T-helper 2 cell treated with Interferon-gamma antibody and Interleukin-4, amounts not matched to agents 5 μg/mL and 100 μg/mL, for 36 hours (primary cell): ENCODE results near the gene LCN15.
"Not testable (repeated sequence)": the region's sequence is repeated elsewhere in the genome, so short reads cannot be mapped to it uniquely, and the experiment has no call there.

ENCODE experiments used
- DNase-seq: peaks from one replicate; pipeline ENCODE4 v3.0.0; 2021; ENCODE audit warnings: low spot score
- H3K27ac Mint-ChIP-seq: one replicate; pipeline ENCODE4 v1.8.0; 2021; ENCODE audit warnings: mild to moderate bottlenecking, mixed read lengths
- H3K27me3 Mint-ChIP-seq: one replicate; pipeline ENCODE4 v1.8.0; 2021; ENCODE audit warnings: low read depth, mixed read lengths
- H3K36me3 Mint-ChIP-seq: one replicate; pipeline ENCODE4 v1.8.0; 2021; ENCODE audit warnings: low read depth, mixed read lengths
- H3K4me1 Mint-ChIP-seq: one replicate; pipeline ENCODE4 v1.8.0; 2021; ENCODE audit warnings: low read depth, mixed read lengths
- H3K4me3 Mint-ChIP-seq: one replicate; pipeline ENCODE4 v1.8.0; 2022; ENCODE audit warnings: mild to moderate bottlenecking, moderate library complexity, mixed read lengths
- H3K9me3 Mint-ChIP-seq: one replicate; pipeline ENCODE4 v1.8.0; 2021; ENCODE audit warnings: mixed read lengths

Gene LCN15

GRCh38 chr9:136764301-136764891 is at the start of gene LCN15:
LCN15 (minus strand) TSS chr9:136764518; CDS start chr9:136764488, 30 bp downstream.
- peaks cover 4% of the 10 kb centered on the region for H3K4me1 Mint-ChIP-seq
- DNase-seq = no peak
- no peak within 1 kb of the TSS for H3K4me3 Mint-ChIP-seq
- peaks cover 4% of the 10 kb centered on the region for H3K27me3 Mint-ChIP-seq
- no peak within 1 kb of the TSS for H3K27ac Mint-ChIP-seq
- no peaks in the 10 kb centered on the region for H3K36me3 Mint-ChIP-seq
- H3K9me3 Mint-ChIP-seq = no peaks in the 10 kb centered on the region

GRCh38 chr9:136808806-136809158 is 44.5 kb upstream of the LCN15 start:
- H3K36me3 Mint-ChIP-seq = peaks cover 30% of the 10 kb centered on the region
- H3K9me3 Mint-ChIP-seq = no peaks in the 10 kb centered on the region
- H3K4me1 Mint-ChIP-seq = peaks cover 36% of the 10 kb centered on the region
- H3K27ac Mint-ChIP-seq = peak overlapping the region; percentile 26
- no peaks in the 10 kb centered on the region for H3K27me3 Mint-ChIP-seq
- no peak for DNase-seq
- H3K4me3 Mint-ChIP-seq = peak overlapping the region; percentile 82

GRCh38 chr9:136808075-136808805 is 43.9 kb upstream of the LCN15 start:
- DNase-seq = peak; percentile 42
- Mint-ChIP-seq H3K4me1 (peaks cover 30% of the 10 kb centered on the region), H3K27me3 (no peaks in the 10 kb centered on the region), H3K36me3 (peaks cover 25% of the 10 kb centered on the region), H3K4me3 (peak overlapping the region; percentile 82), H3K9me3 (no peaks in the 10 kb centered on the region), H3K27ac (peak overlapping the region; percentile 63)

GRCh38 chr9:136807281-136808074 is 43.2 kb upstream of the LCN15 start, which contains the start of gene RABL6:
RABL6 (plus strand) TSS chr9:136807948; CDS start chr9:136808197, 249 bp downstream.
- H3K27me3 Mint-ChIP-seq = no peaks in the 10 kb centered on the region
- DNase-seq = peak; percentile 88
- H3K36me3 Mint-ChIP-seq = peaks cover 18% of the 10 kb centered on the region
- peak within 1 kb of the TSS; percentile 88 for H3K4me3 Mint-ChIP-seq
- H3K4me1 Mint-ChIP-seq = peaks cover 23% of the 10 kb centered on the region
- H3K27ac Mint-ChIP-seq = peak within 1 kb of the TSS; percentile 90
- H3K9me3 Mint-ChIP-seq = no peaks in the 10 kb centered on the region

- no peaks in the 10 kb centered on the region for H3K9me3 Mint-ChIP-seq
- H3K4me1 Mint-ChIP-seq = peaks cover 20% of the 10 kb centered on the region
- H3K4me3 Mint-ChIP-seq = peak overlapping the region; percentile 88
These were observed 42.4 kb upstream of the LCN15 start for GRCh38 chr9:136806631-136807201.

GRCh38 chr9:136806067-136806466 is 41.7 kb upstream of the LCN15 start:
- Mint-ChIP-seq H3K27ac (no peak overlapping the region), H3K4me1 (peaks cover 23% of the 10 kb centered on the region), H3K4me3 (peak overlapping the region; percentile 88), H3K27me3 (peaks cover 3% of the 10 kb centered on the region), H3K36me3 (peaks cover 18% of the 10 kb centered on the region), H3K9me3 (no peaks in the 10 kb centered on the region)
- DNase-seq = no peak

More at GRCh38 chr9:136806631-136807201, 42.4 kb upstream of the LCN15 start:
- Mint-ChIP-seq H3K27me3 (no peaks in the 10 kb centered on the region), H3K36me3 (peaks cover 18% of the 10 kb centered on the region), H3K27ac (peak overlapping the region; percentile 76)
- no peak for DNase-seq

- peaks cover 15% of the 10 kb centered on the region for H3K36me3 Mint-ChIP-seq
- DNase-seq = no peak
- no peak overlapping the region for H3K27ac Mint-ChIP-seq
- no peaks in the 10 kb centered on the region for H3K9me3 Mint-ChIP-seq
- peaks cover 26% of the 10 kb centered on the region for H3K4me1 Mint-ChIP-seq
- H3K4me3 Mint-ChIP-seq = peak overlapping the region; percentile 34
- H3K27me3 Mint-ChIP-seq = peaks cover 8% of the 10 kb centered on the region
These were observed 41.0 kb upstream of the LCN15 start for GRCh38 chr9:136805207-136805740.

GRCh38 chr9:136804509-136805206 is 40.3 kb upstream of the LCN15 start:
- Mint-ChIP-seq H3K27me3 (peaks cover 10% of the 10 kb centered on the region), H3K36me3 (peaks cover 9% of the 10 kb centered on the region), H3K4me1 (peaks cover 23% of the 10 kb centered on the region), H3K27ac (no peak overlapping the region), H3K4me3 (no peak overlapping the region), H3K9me3 (no peaks in the 10 kb centered on the region)
- DNase-seq = no peak

- Mint-ChIP-seq H3K9me3 (no peaks in the 10 kb centered on the region), H3K4me3 (no peak overlapping the region)
These were observed 39.5 kb upstream of the LCN15 start for GRCh38 chr9:136803551-136804508.

GRCh38 chr9:136803009-136803550 is 38.8 kb upstream of the LCN15 start:
- H3K27me3 Mint-ChIP-seq = peaks cover 13% of the 10 kb centered on the region
- DNase-seq, H3K36me3 Mint-ChIP-seq, H3K4me3 Mint-ChIP-seq, H3K9me3 Mint-ChIP-seq, H3K27ac Mint-ChIP-seq: not testable (repeated sequence)
- H3K4me1 Mint-ChIP-seq = peaks cover 14% of the 10 kb centered on the region

More at GRCh38 chr9:136803551-136804508, 39.5 kb upstream of the LCN15 start:
- H3K4me1 Mint-ChIP-seq = peaks cover 16% of the 10 kb centered on the region
- peaks cover 10% of the 10 kb centered on the region for H3K27me3 Mint-ChIP-seq
- peaks cover 3% of the 10 kb centered on the region for H3K36me3 Mint-ChIP-seq
- DNase-seq = no peak
- H3K27ac Mint-ChIP-seq = peak overlapping the region; percentile 14

GRCh38 chr9:136802321-136802720 is 38.0 kb upstream of the LCN15 start:
- Mint-ChIP-seq H3K4me3 (peak overlapping the region; percentile 18), H3K27ac (no peak overlapping the region), H3K4me1 (peaks cover 14% of the 10 kb centered on the region), H3K9me3 (no peaks in the 10 kb centered on the region), H3K27me3 (peaks cover 17% of the 10 kb centered on the region), H3K36me3 (peaks cover 3% of the 10 kb centered on the region)
- no peak for DNase-seq
